ENCODE measurements around the gene GFAP. TPM values are rescaled to one million over a fixed set of nuclear protein-coding genes. Genes with fewer than 3 reads are reported as not detected.

Gene GFAP
- total RNA-seq, 1 donor from 2014 or later: not detected

DNA sequence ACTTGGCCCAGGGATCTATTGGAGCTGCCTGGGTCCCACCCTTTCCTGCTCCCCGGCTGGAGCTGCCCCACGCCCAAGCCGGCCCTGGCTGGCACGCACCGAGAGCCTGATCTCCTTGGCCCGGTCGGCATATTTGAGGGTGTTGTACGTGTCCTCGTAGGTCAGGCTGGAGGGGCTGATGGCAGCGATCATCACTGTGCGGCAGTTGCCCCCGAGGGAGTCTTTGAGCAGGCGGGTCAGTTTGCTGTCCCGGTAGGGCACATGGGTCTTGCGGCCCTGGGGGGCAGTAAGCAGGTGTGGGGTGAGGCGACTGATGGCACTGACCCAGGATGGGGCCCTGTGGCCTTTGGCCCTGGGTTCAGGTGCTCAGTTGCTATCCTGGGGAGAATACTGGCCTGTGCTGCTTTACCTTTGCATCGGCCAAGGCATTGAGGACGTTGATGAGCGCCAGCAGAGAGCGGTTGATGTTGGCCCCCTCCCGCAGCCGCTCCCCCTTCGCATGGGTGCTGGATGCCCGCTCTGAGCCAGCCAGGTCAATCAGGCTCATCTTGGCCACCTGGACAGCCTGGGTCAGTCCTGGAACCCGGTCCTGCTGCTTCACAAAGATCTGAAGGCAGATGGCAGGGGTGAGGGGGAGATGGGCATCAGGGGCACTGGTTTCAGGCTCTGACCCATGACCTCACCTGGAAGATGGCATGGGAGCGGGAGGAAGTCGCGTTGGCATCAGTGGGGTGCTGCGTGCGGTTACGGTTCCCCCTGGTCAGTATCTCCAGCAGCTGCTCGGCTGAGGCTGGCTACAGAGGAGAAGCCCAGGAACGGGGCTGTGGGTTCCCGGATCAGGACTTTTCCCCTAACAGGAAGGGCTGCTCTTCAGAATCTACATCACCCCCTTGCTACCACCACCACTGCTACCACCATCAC, 18.8 kb upstream of the GFAP start:
- Histone ChIP-seq H3K4me1 (no peaks in the 10 kb centered on the region), H3K9me3 (no peaks in the 10 kb centered on the region), H3K27me3 (no peaks in the 10 kb centered on the region), H3K27ac (no peak overlapping the region), H3K4me3 (no peak overlapping the region), H3K36me3 (no peaks in the 10 kb centered on the region)
- intact Hi-C loops (cut with DNase I): no loop called here
- DNase-seq (peak; percentile 37), ATAC-seq (no peak)
- TF ChIP-seq, protein P1, sequence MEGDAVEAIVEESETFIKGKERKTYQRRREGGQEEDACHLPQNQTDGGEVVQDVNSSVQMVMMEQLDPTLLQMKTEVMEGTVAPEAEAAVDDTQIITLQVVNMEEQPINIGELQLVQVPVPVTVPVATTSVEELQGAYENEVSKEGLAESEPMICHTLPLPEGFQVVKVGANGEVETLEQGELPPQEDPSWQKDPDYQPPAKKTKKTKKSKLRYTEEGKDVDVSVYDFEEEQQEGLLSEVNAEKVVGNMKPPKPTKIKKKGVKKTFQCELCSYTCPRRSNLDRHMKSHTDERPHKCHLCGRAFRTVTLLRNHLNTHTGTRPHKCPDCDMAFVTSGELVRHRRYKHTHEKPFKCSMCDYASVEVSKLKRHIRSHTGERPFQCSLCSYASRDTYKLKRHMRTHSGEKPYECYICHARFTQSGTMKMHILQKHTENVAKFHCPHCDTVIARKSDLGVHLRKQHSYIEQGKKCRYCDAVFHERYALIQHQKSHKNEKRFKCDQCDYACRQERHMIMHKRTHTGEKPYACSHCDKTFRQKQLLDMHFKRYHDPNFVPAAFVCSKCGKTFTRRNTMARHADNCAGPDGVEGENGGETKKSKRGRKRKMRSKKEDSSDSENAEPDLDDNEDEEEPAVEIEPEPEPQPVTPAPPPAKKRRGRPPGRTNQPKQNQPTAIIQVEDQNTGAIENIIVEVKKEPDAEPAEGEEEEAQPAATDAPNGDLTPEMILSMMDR (IDR thresholded peaks at IDR 0.05): no peak

DNA sequence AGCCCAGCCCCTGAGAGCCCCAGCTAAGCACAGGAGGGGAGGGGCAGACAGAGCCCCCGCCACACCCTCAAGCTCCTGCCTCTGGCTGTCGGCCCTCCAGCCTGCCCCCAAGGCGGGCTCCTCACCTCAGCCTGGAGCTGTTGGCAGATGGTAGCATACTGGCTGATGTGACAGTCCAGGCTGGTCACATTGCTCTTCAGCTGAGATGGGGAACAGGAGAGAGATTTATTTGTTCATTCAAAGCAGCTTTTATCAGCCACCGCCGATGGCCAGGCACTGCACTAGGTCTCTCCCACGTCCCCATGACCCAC, 17.4 kb upstream of the GFAP start:
- Histone ChIP-seq H3K4me1 (no peaks in the 10 kb centered on the region), H3K4me3 (no peak overlapping the region), H3K27ac (no peak overlapping the region), H3K36me3 (no peaks in the 10 kb centered on the region), H3K9me3 (no peaks in the 10 kb centered on the region), H3K27me3 (no peaks in the 10 kb centered on the region)
- DNase-seq: peak; percentile 51
- intact Hi-C loops (cut with DNase I): no loop called here
- TF ChIP-seq, protein P1 (IDR thresholded peaks at IDR 0.05): no peak
- no peak for ATAC-seq

DNA sequence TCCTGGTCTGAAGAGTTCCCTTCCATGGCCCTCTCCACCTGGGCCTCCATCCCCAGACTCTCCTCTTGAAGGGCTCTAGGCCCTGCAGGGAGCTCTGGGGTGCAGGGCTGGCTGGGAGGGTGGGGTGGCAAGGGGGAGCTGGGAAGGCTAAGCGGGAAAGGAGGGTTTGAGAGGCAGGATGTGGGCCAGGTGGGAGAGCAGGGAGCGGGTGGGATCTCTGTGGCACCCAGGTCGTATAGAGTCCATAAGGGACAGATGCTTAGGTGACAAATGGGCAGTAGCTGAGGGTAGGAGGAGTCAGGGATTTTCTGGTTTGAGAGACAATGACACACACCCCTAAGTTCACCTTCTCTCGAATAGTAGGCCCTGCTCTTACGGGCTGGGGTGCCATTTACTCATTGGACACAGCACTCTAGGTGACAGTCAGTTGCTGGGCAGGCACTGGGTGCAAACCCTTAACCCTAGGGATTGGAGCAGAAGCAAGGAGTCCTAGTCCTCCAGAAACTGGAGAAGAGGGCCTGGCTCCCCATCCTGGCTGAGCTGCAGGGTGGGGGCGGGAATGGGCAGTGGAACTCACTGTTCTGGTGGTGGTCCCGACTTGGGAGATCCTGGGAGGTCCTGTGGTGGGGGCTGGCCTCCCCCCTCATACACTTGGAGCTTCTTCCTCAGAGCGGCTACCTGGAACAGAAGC, 16.9 kb upstream of the GFAP start:
- no peak for ATAC-seq
- intact Hi-C loops (cut with DNase I): no loop called here
- TF ChIP-seq, protein P1 (IDR thresholded peaks at IDR 0.05): no peak
- Histone ChIP-seq H3K4me1 (no peaks in the 10 kb centered on the region), H3K4me3 (no peak overlapping the region), H3K27ac (no peak overlapping the region), H3K36me3 (no peaks in the 10 kb centered on the region), H3K9me3 (no peaks in the 10 kb centered on the region), H3K27me3 (no peaks in the 10 kb centered on the region)
- peak; percentile 31 for DNase-seq

DNA sequence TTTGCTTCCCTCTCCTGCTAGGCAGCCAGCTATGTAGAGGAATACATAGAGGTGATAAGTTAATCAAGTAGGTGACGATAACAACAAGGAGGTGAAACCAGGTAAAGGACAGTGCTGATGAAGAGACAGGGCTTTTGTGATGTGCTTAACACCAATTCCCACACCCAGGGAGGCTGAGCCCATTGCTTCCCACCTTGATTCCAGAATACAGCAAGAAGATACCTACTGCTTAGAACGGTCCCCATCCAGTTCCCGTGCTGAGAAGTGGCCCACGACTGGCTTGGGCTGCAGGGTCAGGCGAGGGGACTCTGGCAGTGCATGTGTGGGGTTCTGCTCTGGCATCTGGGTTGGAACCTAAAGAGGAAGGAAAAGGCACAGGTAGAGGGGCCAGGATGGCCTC, 16.1 kb upstream of the GFAP start:
- H3K36me3 ChIP-seq: no peaks in the 10 kb centered on the region
- TF ChIP-seq, protein P1 (IDR thresholded peaks at IDR 0.05): no peak
- ATAC-seq: no peak
- H3K27ac ChIP-seq: no peak overlapping the region
- DNase-seq: peak; percentile 34
- no peaks in the 10 kb centered on the region for H3K9me3 ChIP-seq
- intact Hi-C loops (cut with DNase I): no loop called here
- no peaks in the 10 kb centered on the region for H3K4me1 ChIP-seq
- H3K4me3 ChIP-seq: no peak overlapping the region
- H3K27me3 ChIP-seq: no peaks in the 10 kb centered on the region

DNA sequence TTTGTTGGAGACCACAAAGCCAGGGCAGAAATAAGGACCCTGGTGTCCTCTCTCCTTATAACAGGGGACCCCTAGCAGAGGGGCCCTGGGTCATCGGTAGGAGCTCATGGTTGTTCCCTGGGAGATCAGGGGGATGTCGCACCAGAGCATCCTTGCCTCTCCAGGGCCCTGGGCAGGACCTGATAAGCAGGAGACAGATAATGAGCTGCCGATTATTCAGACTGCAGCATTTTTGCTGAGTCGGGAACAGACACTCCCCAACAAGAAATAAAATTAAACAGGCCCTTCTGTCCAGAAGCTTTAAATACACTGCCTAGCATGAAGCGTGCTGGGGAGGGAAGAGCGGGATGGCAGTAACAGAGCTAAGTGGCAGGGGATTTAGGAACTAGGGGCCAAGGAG, 15.4 kb upstream of the GFAP start:
- TF ChIP-seq, protein P1 (IDR thresholded peaks at IDR 0.05): no peak

More for the DNA sequence above, 15.4 kb upstream of the GFAP start:
- ATAC-seq (no peak), DNase-seq (peak; percentile 9)
- H3K27me3 ChIP-seq: no peaks in the 10 kb centered on the region
- H3K4me3 ChIP-seq: no peak overlapping the region
- intact Hi-C loops (cut with DNase I): no loop called here
- no peaks in the 10 kb centered on the region for H3K36me3 ChIP-seq
- H3K4me1 ChIP-seq: no peaks in the 10 kb centered on the region
- H3K9me3 ChIP-seq: no peaks in the 10 kb centered on the region
- no peak overlapping the region for H3K27ac ChIP-seq
